Omental fat pad (tissue), 4 donors: ENCODE results near the gene CGN. TPM values are rescaled to one million over a fixed set of nuclear protein-coding genes. Genes with fewer than 3 reads are reported as not detected.

Experiments used
- ATAC-seq: fragments of 150-250 bp; one replicate; pipeline ENCODE4 v1.9.1; 2016; ENCODE audit warnings: mild to moderate bottlenecking, moderate library complexity; ENCODE audit not compliant: low FRiP score
- DNase-seq: peaks from one replicate; pipeline ENCODE4 v3.0.0-alpha.2; 2019; ENCODE audit warnings: low spot score
- CTCF ChIP-seq, 3 donors: fragments of 450-650 bp; IDR thresholded peaks; one replicate each; pipeline ENCODE4 v1.5.1; 2016 to 2017; ENCODE audit warnings: antibody characterized with exemption in 3 of 3, mild to moderate bottlenecking in 3 of 3, moderate library complexity in 2 of 3
- total RNA-seq, 4 donors: library from RNA; depleted of rRNA; stranded (reverse); fragments of >200 nt; gene quantifications; one replicate each; pipeline ENCODE4 v1.1.0, GENCODE V29; 2016

Gene CGN
- total RNA-seq, 4 donors from 2014 or later, result 0.32 to 44.6 (median 8.0) TPM

DNA sequence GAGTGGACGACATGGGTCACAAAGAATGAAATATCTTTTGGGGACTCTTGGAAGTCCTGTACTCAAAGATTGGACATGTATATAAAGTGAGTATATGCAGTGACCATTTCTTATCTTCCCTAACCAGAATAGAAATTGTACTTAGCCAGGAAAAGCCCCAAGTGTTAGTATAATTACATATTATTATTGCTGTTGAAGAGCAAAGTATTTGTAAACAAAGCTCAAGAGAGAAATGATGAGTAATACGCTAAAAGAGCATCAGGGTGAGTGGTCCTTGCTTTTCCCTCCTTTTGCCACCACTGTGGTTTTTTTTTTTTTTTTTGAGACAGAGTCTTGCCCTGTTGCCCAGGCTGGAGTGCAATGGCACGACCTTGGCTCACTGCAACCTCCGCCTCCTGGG lies 6.4 kb upstream of the CGN start:
- DNase-seq (no peak), ATAC-seq (no peak)
- TF ChIP-seq CTCF (IDR thresholded peaks at IDR 0.05), result no peak

- no peak for DNase-seq
- TF ChIP-seq CTCF (IDR thresholded peaks at IDR 0.05), result no peak
- no peak for ATAC-seq
Observed at GRCh38 chr1:151508833-151509232, 2.4 kb upstream of the CGN start.

DNA sequence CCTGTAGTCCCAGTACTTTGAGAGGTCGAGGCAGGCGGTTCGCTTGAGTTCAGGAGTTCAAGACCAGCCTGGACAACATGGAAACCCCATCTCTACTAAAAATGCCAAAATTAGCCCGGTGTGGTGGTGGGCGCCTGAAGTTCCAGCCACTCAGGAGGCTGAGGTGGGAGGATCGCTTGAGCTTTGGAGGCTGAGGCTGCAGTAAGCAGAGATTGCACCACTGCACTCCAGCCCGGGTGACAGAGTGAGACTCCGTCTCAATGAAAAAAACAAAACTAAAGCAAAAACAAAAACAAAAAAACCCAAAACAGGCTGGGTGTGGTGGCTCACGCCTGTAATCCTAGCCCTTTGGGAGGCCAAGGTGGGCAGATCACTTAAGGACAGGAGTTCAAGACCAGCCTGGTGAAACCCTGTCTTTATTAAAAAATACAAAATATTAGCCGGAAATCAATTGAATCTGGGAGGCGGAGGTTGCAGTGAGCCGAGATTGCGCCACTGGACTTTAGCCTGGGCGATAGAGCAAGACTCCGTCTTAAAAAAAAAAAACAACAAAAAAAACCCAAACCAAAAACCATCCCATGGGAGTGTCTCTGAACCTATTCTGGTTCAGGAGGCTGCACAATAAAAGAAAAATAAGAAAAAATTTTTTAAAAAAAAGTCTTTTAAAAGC lies 1.7 kb upstream of the CGN start:
- DNase-seq (no peak), ATAC-seq (no peak)
- no peak for TF ChIP-seq CTCF (IDR thresholded peaks at IDR 0.05)

- ATAC-seq (no peak), DNase-seq (no peak)
- TF ChIP-seq CTCF (IDR thresholded peaks at IDR 0.05), result no peak
Observed at GRCh38 chr1:151510020-151510405, 1.2 kb upstream of the CGN start.

DNA sequence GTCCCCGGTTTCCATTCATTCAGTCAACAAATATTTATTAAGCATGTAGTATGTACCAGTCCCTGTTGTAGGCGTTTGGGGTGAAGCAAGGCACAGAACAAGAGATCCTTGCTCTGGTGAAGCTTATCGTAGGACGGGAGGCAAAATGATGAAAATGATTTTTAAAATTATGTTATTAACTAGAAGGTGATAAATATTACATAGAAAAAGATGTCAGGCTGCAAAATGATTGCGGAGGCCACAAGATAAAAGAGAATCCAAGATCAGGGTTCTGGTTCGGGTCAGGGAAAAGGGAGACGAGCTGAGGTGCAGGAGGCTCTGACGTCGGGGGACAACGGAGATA lies 602 bp upstream of the CGN start:
- TF ChIP-seq CTCF (IDR thresholded peaks at IDR 0.05), result no peak
- ATAC-seq (no peak), DNase-seq (no peak)

GRCh38 chr1:151511636-151512215 lies 539 bp downstream of the CGN start:
- TF ChIP-seq CTCF (IDR thresholded peaks at IDR 0.05), result no peak
- ATAC-seq, result no peak
- no peak for DNase-seq

DNA sequence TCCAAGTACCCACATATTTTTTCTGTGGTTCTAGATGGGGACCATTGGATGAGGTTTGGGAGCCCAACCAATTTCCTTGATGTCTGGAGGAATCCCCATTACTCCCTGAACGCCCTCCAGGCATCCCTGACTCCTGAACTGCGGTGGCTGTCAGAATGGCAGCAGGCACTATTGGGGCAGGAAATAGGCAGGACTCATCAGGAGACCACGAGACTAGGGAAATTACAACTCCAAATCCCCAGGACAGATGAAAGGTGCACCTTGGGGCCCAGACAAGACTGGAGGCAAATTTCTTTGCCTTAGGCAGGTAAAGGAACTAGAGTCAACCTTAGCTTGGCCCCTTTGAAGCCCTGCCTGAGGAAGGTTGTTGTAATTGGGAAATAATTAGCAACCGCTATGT lies 1.1 kb downstream of the CGN start:
- no peak for TF ChIP-seq CTCF (IDR thresholded peaks at IDR 0.05)
- ATAC-seq, result no peak
- DNase-seq, result no peak
